ENCODE results near the gene AP3B1. TPM values are rescaled to one million over a fixed set of nuclear protein-coding genes. Genes with fewer than 3 reads are reported as not detected.
A peak's percentile ranks its signal among the peaks of the same experiment; 100 is the strongest.

AP3B1 gene
- total RNA-seq, 1 experiment from 2014 or later: 41.8 TPM

GRCh38 chr5:78300464-78301045 lies 6.1 kb upstream of the AP3B1 start:
- Histone ChIP-seq H3K79me2 (ENCODE audit: insufficient read depth, low read length) (no peaks in the 10 kb centered on the region), H3K27ac (ENCODE audit: insufficient read length, low read depth, low read length) (no peak overlapping the region), H2AK5ac (ENCODE audit: insufficient read length, low read length) (no peak overlapping the region), H3K18ac (ENCODE audit: insufficient read length, low read depth, low read length) (no peak overlapping the region), H2BK12ac (ENCODE audit: insufficient read length, low read depth, low read length) (no peak overlapping the region), H3K79me1 (ENCODE audit: insufficient read depth, low read depth, low read length, poor library complexity, severe bottlenecking) (no peaks in the 10 kb centered on the region), H2BK20ac (ENCODE audit: low read depth, low read length, poor library complexity, severe bottlenecking) (no peak overlapping the region), H3K4ac (ENCODE audit: low read depth, low read length) (no peak overlapping the region), H2BK120ac (ENCODE audit: low read depth, low read length, poor library complexity, severe bottlenecking) (no peak overlapping the region), H3T11ph (ENCODE audit: low read length) (no peak overlapping the region), H4K91ac (ENCODE audit: insufficient read length, low read depth, low read length) (no peak overlapping the region), H3K23me2 (ENCODE audit: insufficient read length, low read depth, low read length, poor library complexity, severe bottlenecking) (peaks cover under 1% of the 10 kb centered on the region), H4K20me1 (ENCODE audit: control insufficient read depth, insufficient read depth, insufficient read length) (no peaks in the 10 kb centered on the region), H3K9me3 (ENCODE audit: control insufficient read depth, low read depth, low read length) (no peaks in the 10 kb centered on the region), H4K5ac (ENCODE audit: insufficient read length, low read depth, low read length) (no peak overlapping the region), H2BK5ac (ENCODE audit: insufficient read length, low read length) (no peak overlapping the region), H3K9ac (ENCODE audit: extremely low read depth, insufficient read length, low read length) (no peak overlapping the region), H3K4me1 (ENCODE audit: insufficient read depth, low read length) (no peaks in the 10 kb centered on the region), H4K8ac (replicated peaks; ENCODE audit: insufficient read length, low read depth, low read length) (no peak overlapping the region), H3K4me2 (ENCODE audit: insufficient read depth, insufficient read length, low read length) (no peak overlapping the region), H3K56ac (ENCODE audit: insufficient read length, low read depth, low read length) (no peak overlapping the region), H2AFZ (ENCODE audit: low read length) (no peak overlapping the region), H3K23ac (ENCODE audit: insufficient read length, low read depth, low read length) (no peak overlapping the region), H3K27me3 (ENCODE audit: insufficient read depth, low read length) (no peaks in the 10 kb centered on the region), H3K14ac (ENCODE audit: insufficient read depth, low read length) (no peak overlapping the region), H2BK15ac (ENCODE audit: low read depth, low read length) (no peak overlapping the region)
- H3K36me3 Mint-ChIP-seq (ENCODE audit: insufficient read depth in 1 of 3, low read depth in 3 of 3): peaks cover 10 to 21% (median 14%) of the 10 kb centered on the region in 3 experiments; a peak in 6 of 7 replicates
- H3K27ac Mint-ChIP-seq: no peak overlapping the region
- no peak overlapping the region for H3K4me3 Mint-ChIP-seq
- peaks cover 3 to 4% of the 10 kb centered on the region in 2 experiments for H3K4me1 Mint-ChIP-seq
- WGBS (ENCODE audit: extremely low coverage, insufficient read length, low lambda C conversion rate): no CpG with 5 or more reads among the region's 2 CpGs
- no peak for DNase-seq
- H3K9me3 Mint-ChIP-seq: peaks cover 16 to 24% of the 10 kb centered on the region in 2 experiments
- peaks cover 6% of the 10 kb centered on the region for H3K27me3 Mint-ChIP-seq (ENCODE audit: low read depth)
- TF ChIP-seq, protein P1, sequence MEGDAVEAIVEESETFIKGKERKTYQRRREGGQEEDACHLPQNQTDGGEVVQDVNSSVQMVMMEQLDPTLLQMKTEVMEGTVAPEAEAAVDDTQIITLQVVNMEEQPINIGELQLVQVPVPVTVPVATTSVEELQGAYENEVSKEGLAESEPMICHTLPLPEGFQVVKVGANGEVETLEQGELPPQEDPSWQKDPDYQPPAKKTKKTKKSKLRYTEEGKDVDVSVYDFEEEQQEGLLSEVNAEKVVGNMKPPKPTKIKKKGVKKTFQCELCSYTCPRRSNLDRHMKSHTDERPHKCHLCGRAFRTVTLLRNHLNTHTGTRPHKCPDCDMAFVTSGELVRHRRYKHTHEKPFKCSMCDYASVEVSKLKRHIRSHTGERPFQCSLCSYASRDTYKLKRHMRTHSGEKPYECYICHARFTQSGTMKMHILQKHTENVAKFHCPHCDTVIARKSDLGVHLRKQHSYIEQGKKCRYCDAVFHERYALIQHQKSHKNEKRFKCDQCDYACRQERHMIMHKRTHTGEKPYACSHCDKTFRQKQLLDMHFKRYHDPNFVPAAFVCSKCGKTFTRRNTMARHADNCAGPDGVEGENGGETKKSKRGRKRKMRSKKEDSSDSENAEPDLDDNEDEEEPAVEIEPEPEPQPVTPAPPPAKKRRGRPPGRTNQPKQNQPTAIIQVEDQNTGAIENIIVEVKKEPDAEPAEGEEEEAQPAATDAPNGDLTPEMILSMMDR (conservative IDR thresholded peaks at IDR 0.05): peak; percentile 44; the same call in 2 of the 3 replicates

Measured in H9 (cell line).